H1 (cell line): ENCODE data around the gene NDUFA7. TPM values are rescaled to one million over a fixed set of nuclear protein-coding genes. Genes with fewer than 3 reads are reported as not detected.

ENCODE experiments used
- ASH2L ChIP-seq: fragments of 200-600, 300-600 bp; sonication (generic); IDR thresholded peaks from one replicate; pipeline ENCODE4 v1.7.1; 2017; ENCODE audit warnings: low read length
- CEBPB ChIP-seq: IDR thresholded peaks from 2 replicates; pipeline ENCODE4 v1.6.1; 2012; ENCODE audit warnings: low read depth, low read length
- CHD1 ChIP-seq: IDR thresholded peaks from 2 replicates; pipeline ENCODE4 v1.6.1; 2012; ENCODE audit warnings: low read depth, low read length, improper control_type of control experiment
- EGR1 ChIP-seq: IDR thresholded peaks from 2 replicates; pipeline ENCODE4 v1.6.1; 2011; ENCODE audit warnings: low read depth, low read length, borderline replicate concordance
- EZH2 ChIP-seq: fragments of 200-600 bp; sonication (generic); IDR thresholded peaks from 2 replicates; pipeline ENCODE4 v1.7.1; 2012; ENCODE audit warnings: low read depth, mild to moderate bottlenecking, moderate library complexity, low read length, inconsistent platforms; ENCODE audit not compliant: severe bottlenecking
- HDAC2 ChIP-seq, 2 experiments: fragments of 300-600 bp in 1 of 2; sonication (generic) in 1 of 2; IDR thresholded peaks; 2 replicates each; pipeline ENCODE4 v1.6.1; 2011 to 2012; ENCODE audit warnings: low read depth in 2 of 2, low read length in 2 of 2, mild to moderate bottlenecking in 2 of 2, moderate library complexity in 2 of 2, borderline replicate concordance in 1 of 2, inconsistent platforms in 1 of 2
- JUN ChIP-seq: IDR thresholded peaks from 2 replicates; pipeline ENCODE4 v1.6.1; 2011; ENCODE audit warnings: low read depth, mild to moderate bottlenecking, improper control_type of control experiment, low read length
- JUND ChIP-seq: IDR thresholded peaks from 2 replicates; pipeline ENCODE4 v1.6.1; 2011; ENCODE audit warnings: mild to moderate bottlenecking, improper control_type of control experiment, low read length
- KDM1A ChIP-seq: fragments of 200-600, 300-600 bp; sonication (generic); IDR thresholded peaks from 2 replicates; pipeline ENCODE4 v1.7.1; 2016; ENCODE audit warnings: mild to moderate bottlenecking, low read length, borderline replicate concordance
- MAFK ChIP-seq: IDR thresholded peaks from 2 replicates; pipeline ENCODE4 v1.6.1; 2012; ENCODE audit warnings: low read depth, mild to moderate bottlenecking, improper control_type of control experiment, low read length
- PHF8 ChIP-seq: fragments of 200-600 bp; sonication (generic); conservative IDR thresholded peaks from 2 replicates; pipeline ENCODE4 v1.7.1; 2012; ENCODE audit warnings: low read depth, mild to moderate bottlenecking, inconsistent platforms, low read length, moderate library complexity
- POU5F1 ChIP-seq: IDR thresholded peaks from 2 replicates; pipeline ENCODE4 v1.6.1; 2011; ENCODE audit warnings: low read depth, mild to moderate bottlenecking, low read length, moderate library complexity
- RFX5 ChIP-seq: IDR thresholded peaks from 2 replicates; pipeline ENCODE4 v1.6.1; 2011; ENCODE audit warnings: low read depth, low read length, improper control_type of control experiment, borderline replicate concordance
- RNF2 ChIP-seq: fragments of 200-900, 300-1000 bp; sonication (generic); IDR thresholded peaks from 2 replicates; pipeline ENCODE4 v1.7.1; 2016; ENCODE audit warnings: borderline replicate concordance, low read depth, mild to moderate bottlenecking, antibody characterized with exemption, low read length; ENCODE audit not compliant: poor library complexity, severe bottlenecking; ENCODE audit errors: missing control alignments
- RXRA ChIP-seq: IDR thresholded peaks from 2 replicates; pipeline ENCODE4 v1.6.1; 2011; ENCODE audit warnings: low read depth, mild to moderate bottlenecking, low read length, moderate library complexity; ENCODE audit not compliant: insufficient read depth
- SAP30 ChIP-seq: fragments of 300-600 bp; sonication (generic); IDR thresholded peaks from 2 replicates; pipeline ENCODE4 v1.7.1; 2012; ENCODE audit warnings: low read length, moderate library complexity, mild to moderate bottlenecking, inconsistent platforms; ENCODE audit not compliant: insufficient read depth, insufficient replicate concordance
- SIN3A ChIP-seq, 2 experiments: IDR thresholded peaks in 1 of 2; conservative IDR thresholded peaks in 1 of 2; 2 replicates each; pipeline ENCODE4 v1.6.1; 2011 to 2012; ENCODE audit warnings: low read length in 2 of 2, improper control_type of control experiment in 1 of 2, low read depth in 1 of 2, mild to moderate bottlenecking in 1 of 2
- SIRT6 ChIP-seq: IDR thresholded peaks from one replicate; pipeline ENCODE4 v1.7.1; 2012; ENCODE audit warnings: low read length, inconsistent platforms
- SP4 ChIP-seq: IDR thresholded peaks from 2 replicates; pipeline ENCODE4 v1.6.1; 2012; ENCODE audit warnings: low read length, inconsistent platforms
- TCF12 ChIP-seq: IDR thresholded peaks from 2 replicates; pipeline ENCODE4 v1.6.1; 2011; ENCODE audit warnings: low read depth, mild to moderate bottlenecking, low read length
- YY1 ChIP-seq: IDR thresholded peaks from 2 replicates; pipeline ENCODE4 v1.6.1; 2011; ENCODE audit warnings: low read depth, mild to moderate bottlenecking, low read length
- polyA plus RNA-seq, 7 experiments: library from polyadenylated mRNA; depleted of rRNA in 3 of 7; stranded (reverse) in 5 of 7; unstranded in 2 of 7; fragments of >200 nt in 5 of 7; fragments of 200-250 nt in 2 of 7; gene quantifications; 1 replicate in 5 of 7; 2 replicates in 1 of 7; 4 replicates in 1 of 7; pipeline versions ENCODE4 v1.2.1 to v1.2.3, GENCODE V29; 2011 to 2013; ENCODE audit warnings: missing spikeins in 2 of 7, mixed read lengths in 2 of 7
- total RNA-seq: library from RNA; stranded (reverse); fragmentation: NEBNext Ultra II Directional; extraction: Animal tissue kit (Norgen Biotek cat#: 25700); gene quantifications from 2 replicates; pipeline ENCODE4 v1.2.1, GENCODE V29; 2021
- TF ChIP-seq, protein P1 (sequence below): IDR thresholded peaks from 2 replicates; pipeline ENCODE4 v1.6.1; 2012; ENCODE audit warnings: inconsistent platforms
- TF ChIP-seq, protein P2 (sequence below): IDR thresholded peaks from 2 replicates; pipeline ENCODE4 v1.6.1; 2011; ENCODE audit warnings: low read length, improper control_type of control experiment

NDUFA7 gene
- total and polyA plus RNA-seq, 2 of the 8 experiments (the other 6 are each of a cell fraction or from before 2014, with no cell fraction given), result 54.4 to 286 TPM

DNA sequence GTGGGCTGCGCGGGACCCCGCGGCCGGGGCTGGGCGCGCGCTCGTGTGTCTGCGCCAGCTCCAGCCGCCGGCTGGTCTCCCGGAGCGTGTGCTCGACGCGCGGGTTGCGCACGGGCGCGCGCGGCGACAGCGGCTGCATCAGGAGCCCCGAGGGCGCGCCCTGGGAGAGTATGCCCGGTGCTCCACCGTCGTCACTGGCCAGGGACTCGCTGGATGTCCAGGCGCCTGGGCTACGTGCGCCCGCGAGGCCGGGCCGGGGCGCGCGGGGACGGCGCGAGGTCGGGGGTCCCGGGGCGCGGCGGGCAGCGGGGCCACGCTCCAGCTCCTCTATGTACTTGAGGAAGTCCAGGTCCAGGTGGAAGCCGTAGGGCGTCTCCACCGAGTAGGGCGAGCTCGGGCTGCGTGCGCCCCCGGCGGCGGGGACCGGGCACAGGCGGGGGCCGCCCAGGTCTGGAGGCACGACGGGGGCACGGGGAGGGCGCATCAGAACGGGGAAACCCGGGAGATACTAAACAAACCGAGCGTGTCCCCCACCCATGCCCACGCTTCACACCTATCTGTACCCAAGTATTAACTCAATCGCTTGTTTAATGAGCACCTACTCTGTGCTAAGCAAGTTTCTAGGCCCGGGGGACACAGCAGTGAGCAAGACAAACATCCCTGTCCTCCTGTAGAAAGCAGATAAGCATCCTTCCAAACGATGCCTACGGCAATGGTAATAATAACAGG lies 14.3 kb upstream of the NDUFA7 start (continued):
- TF ChIP-seq, protein P1, sequence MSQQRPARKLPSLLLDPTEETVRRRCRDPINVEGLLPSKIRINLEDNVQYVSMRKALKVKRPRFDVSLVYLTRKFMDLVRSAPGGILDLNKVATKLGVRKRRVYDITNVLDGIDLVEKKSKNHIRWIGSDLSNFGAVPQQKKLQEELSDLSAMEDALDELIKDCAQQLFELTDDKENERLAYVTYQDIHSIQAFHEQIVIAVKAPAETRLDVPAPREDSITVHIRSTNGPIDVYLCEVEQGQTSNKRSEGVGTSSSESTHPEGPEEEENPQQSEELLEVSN, result no peak
- no peak for TF ChIP-seq MAFK
- TF ChIP-seq EZH2, result no peak
- no peak for TF ChIP-seq TCF12
- no peak for TF ChIP-seq EGR1
- TF ChIP-seq ASH2L, result no peak
- no peak for TF ChIP-seq SIN3A (conservative IDR thresholded peaks at IDR 0.05 in 1 of 2, IDR thresholded peaks at IDR 0.05 in 1 of 2; ENCODE audit: low read depth in 1 of 2, low read length in 2 of 2)
- no peak for TF ChIP-seq CEBPB
- TF ChIP-seq SAP30, result no peak
- TF ChIP-seq, protein P2, sequence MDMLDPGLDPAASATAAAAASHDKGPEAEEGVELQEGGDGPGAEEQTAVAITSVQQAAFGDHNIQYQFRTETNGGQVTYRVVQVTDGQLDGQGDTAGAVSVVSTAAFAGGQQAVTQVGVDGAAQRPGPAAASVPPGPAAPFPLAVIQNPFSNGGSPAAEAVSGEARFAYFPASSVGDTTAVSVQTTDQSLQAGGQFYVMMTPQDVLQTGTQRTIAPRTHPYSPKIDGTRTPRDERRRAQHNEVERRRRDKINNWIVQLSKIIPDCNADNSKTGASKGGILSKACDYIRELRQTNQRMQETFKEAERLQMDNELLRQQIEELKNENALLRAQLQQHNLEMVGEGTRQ, result no peak
- TF ChIP-seq YY1, result no peak
- TF ChIP-seq KDM1A, result no peak
- TF ChIP-seq SIRT6, result no peak
- TF ChIP-seq RXRA, result no peak
- no peak for TF ChIP-seq CHD1
- TF ChIP-seq JUN, result no peak
- TF ChIP-seq POU5F1, result no peak
- no peak for TF ChIP-seq SP4
- TF ChIP-seq HDAC2 (IDR thresholded peaks at IDR 0.05; ENCODE audit: borderline replicate concordance in 1 of 2, low read depth in 2 of 2, low read length in 2 of 2), result peak in 1 of 2 experiments; percentile 90; a peak in 2 of 4 replicates
- TF ChIP-seq RFX5, result no peak
- 0 out of 2 replicates have a peak, but pooled peaks have one; percentile 23 for TF ChIP-seq PHF8
- TF ChIP-seq JUND, result no peak
- TF ChIP-seq RNF2, result no peak
